HepG2 (cell line): Measurements from ENCODE around the gene GPHN. TPM values are rescaled to one million over a fixed set of nuclear protein-coding genes. Genes with fewer than 3 reads are reported as not detected.

ENCODE experiments used
- ATAC-seq: fragments of 200-7000 bp; cut with Tn5 transposase; 3 replicates; pipeline ENCODE4 v1.9.1; 2020; ENCODE audit warnings: mild to moderate bottlenecking, moderate library complexity
- BruUV-seq: library from RNA; stranded (reverse); fragments of 400-500 nt; replicated peaks from 2 replicates; lab custom pipeline; 2021; lab: Mats Ljungman, UMichigan
- CTCF ChIA-PET: fragments of 300-600 bp; formaldehyde crosslinking; extraction: SDS; loops from one replicate; lab custom pipeline; 2021; ENCODE audit warnings: low total read pairs, inconsistent platforms, low intra/inter-chr PET ratio; lab: Yijun Ruan, JAX
- POLR2A ChIA-PET: fragments of 350-600 bp; sonication (Branson Sonifier 250); formaldehyde crosslinking; loops from one replicate; lab custom pipeline; 2020; ENCODE audit warnings: antibody characterized with exemption, inconsistent platforms; lab: Yijun Ruan, JAX
- DNase-seq: peaks from one replicate; pipeline ENCODE4 v3.0.0-alpha.2; 2015; ENCODE audit warnings: low spot score
- FAIRE-seq: peaks from 3 replicates; lab custom pipeline; 2011; peaks lifted over from hg19 to GRCh38; lab: Jason Lieb, UNC
- H2AFZ ChIP-seq: one replicate; pipeline ENCODE4 v1.6.1; 2011; ENCODE audit warnings: low read length, inconsistent platforms
- H3K27ac ChIP-seq: fragments of 300-600 bp; 3 replicates; pipeline ENCODE4 v1.8.0; 2011; ENCODE audit warnings: mixed run types, mild to moderate bottlenecking, mixed read lengths, low read length, inconsistent platforms; ENCODE audit not compliant: insufficient read depth; ENCODE audit errors: extremely low read length
- H3K27me3 ChIP-seq, 2 experiments: fragments of 200-600 bp in 1 of 2; 2 replicates in 1 of 2; 3 replicates in 1 of 2; pipeline versions ENCODE4 v1.6.0 to v1.8.0; 2011; ENCODE audit warnings: low read length in 2 of 2, mild to moderate bottlenecking in 2 of 2, moderate library complexity in 2 of 2, inconsistent platforms in 1 of 2; ENCODE audit not compliant: insufficient read depth in 2 of 2, control insufficient read depth in 1 of 2
- H3K36me3 ChIP-seq, 2 experiments: fragments of 200-600 bp in 1 of 2; replicated peaks in 1 of 2; 2 replicates in 1 of 2; 3 replicates in 1 of 2; pipeline versions ENCODE4 v1.5.1 to v1.8.0; 2011; ENCODE audit warnings: low read length in 2 of 2, inconsistent platforms in 1 of 2; ENCODE audit not compliant: insufficient read depth in 2 of 2, control insufficient read depth in 1 of 2
- H3K4me1 ChIP-seq: 2 replicates; pipeline ENCODE4 v1.5.1; 2012; ENCODE audit warnings: low read length, inconsistent platforms; ENCODE audit not compliant: insufficient read depth
- H3K4me2 ChIP-seq: 2 replicates; pipeline ENCODE4 v1.6.0; 2011; ENCODE audit warnings: low read depth, low read length, inconsistent platforms
- H3K4me3 ChIP-seq, 3 experiments: fragments of 200-600 bp in 1 of 3; sonication (generic), shearing (Covaris generic) in 1 of 3; replicated peaks in 1 of 3; 2 replicates each; pipeline ENCODE4 v1.5.1; 2011 to 2016; ENCODE audit warnings: low read length in 3 of 3, inconsistent platforms in 2 of 3, low read depth in 2 of 3, mild to moderate bottlenecking in 2 of 3, control low read depth in 1 of 3, mixed read lengths in 1 of 3; ENCODE audit not compliant: insufficient read depth in 1 of 3
- H3K79me2 ChIP-seq: one replicate; pipeline ENCODE4 v1.6.1; 2011; ENCODE audit warnings: low read length, inconsistent platforms; ENCODE audit not compliant: insufficient read depth
- H3K9ac ChIP-seq: 2 replicates; pipeline ENCODE4 v1.6.0; 2011; ENCODE audit warnings: mild to moderate bottlenecking, low read depth, low read length, inconsistent platforms; ENCODE audit not compliant: insufficient read depth
- H3K9me3 ChIP-seq: 2 replicates; pipeline ENCODE4 v1.5.1; 2012; ENCODE audit warnings: mild to moderate bottlenecking, low read length
- H4K20me1 ChIP-seq: 2 replicates; pipeline ENCODE4 v1.6.0; 2011; ENCODE audit warnings: inconsistent platforms, mild to moderate bottlenecking, low read length, moderate library complexity; ENCODE audit not compliant: insufficient read depth
- ARNTL ChIP-seq: sonication (generic); formaldehyde crosslinking; IDR thresholded peaks from 2 replicates; pipeline ENCODE4 v1.4.0; 2020; ENCODE audit warnings: mild to moderate bottlenecking, missing genetic modification reagents
- BCLAF1 ChIP-seq: fragments of 450-650 bp; IDR thresholded peaks from 2 replicates; pipeline ENCODE4 v1.6.1; 2017; ENCODE audit warnings: mild to moderate bottlenecking
- GFI1 ChIP-seq: sonication (generic); formaldehyde crosslinking; IDR thresholded peaks from 2 replicates; pipeline ENCODE4 v1.5.0; 2020; ENCODE audit warnings: missing genetic modification reagents, mild to moderate bottlenecking, borderline replicate concordance
- HOXA3 ChIP-seq: sonication (generic); formaldehyde crosslinking; IDR thresholded peaks from 2 replicates; pipeline ENCODE4 v1.5.0; 2020; ENCODE audit warnings: missing genetic modification reagents
- MEIS1 ChIP-seq: sonication (generic); formaldehyde crosslinking; IDR thresholded peaks from 2 replicates; pipeline ENCODE4 v1.9.0; 2021; ENCODE audit warnings: mild to moderate bottlenecking, missing genetic modification reagents, moderate library complexity, borderline replicate concordance
- NFRKB ChIP-seq: fragments of 450-650 bp; IDR thresholded peaks from 2 replicates; pipeline ENCODE4 v1.6.1; 2017
- PRMT3 ChIP-seq: sonication (generic); formaldehyde crosslinking; IDR thresholded peaks from 2 replicates; pipeline ENCODE4 v1.8.1; 2022; ENCODE audit warnings: low read depth, mild to moderate bottlenecking, moderate library complexity, missing genetic modification reagents, borderline replicate concordance
- SAFB2 ChIP-seq: sonication (generic); formaldehyde crosslinking; IDR thresholded peaks from 2 replicates; pipeline ENCODE4 v1.5.1; 2020; ENCODE audit warnings: missing genetic modification reagents, low read depth, mild to moderate bottlenecking, borderline replicate concordance
- TCF12 ChIP-seq, 2 experiments: fragments of 450-650 bp in 1 of 2; sonication (generic) in 1 of 2; formaldehyde crosslinking in 1 of 2; IDR thresholded peaks; 2 replicates each; pipeline versions ENCODE4 v1.6.1 to v1.8.0; 2017 to 2022; ENCODE audit warnings: antibody characterized with exemption in 1 of 2, mild to moderate bottlenecking in 1 of 2, missing genetic modification reagents in 1 of 2, moderate library complexity in 1 of 2
- ZNF160 ChIP-seq: sonication (generic); formaldehyde crosslinking; IDR thresholded peaks from 2 replicates; pipeline ENCODE4 v1.8.0; 2022; ENCODE audit warnings: mild to moderate bottlenecking, inconsistent platforms, missing genetic modification reagents
- ZNF180 ChIP-seq: sonication (generic); formaldehyde crosslinking; IDR thresholded peaks from 2 replicates; pipeline ENCODE4 v1.4.0; 2020; ENCODE audit warnings: low read depth, missing genetic modification reagents, borderline replicate concordance
- ZNF260 ChIP-seq: sonication (generic); formaldehyde crosslinking; IDR thresholded peaks from 2 replicates; pipeline ENCODE4 v1.4.0; 2020; ENCODE audit warnings: missing genetic modification reagents, low read depth, mild to moderate bottlenecking, borderline replicate concordance
- ZNF276 ChIP-seq: sonication (generic); formaldehyde crosslinking; IDR thresholded peaks from 2 replicates; pipeline ENCODE4 v1.4.0; 2020; ENCODE audit warnings: mild to moderate bottlenecking, low read depth, missing genetic modification reagents
- ZNF335 ChIP-seq: sonication (generic); formaldehyde crosslinking; IDR thresholded peaks from 2 replicates; pipeline ENCODE4 v1.4.0; 2020; ENCODE audit warnings: missing genetic modification reagents
- ZNF773 ChIP-seq: sonication (generic); formaldehyde crosslinking; IDR thresholded peaks from 2 replicates; pipeline ENCODE4 v1.4.0; 2020; ENCODE audit warnings: missing genetic modification reagents, borderline replicate concordance
- WGBS: methylation state at CpG from one replicate; pipeline ENCODE4 v1.1.6; 2017; ENCODE audit warnings: low lambda C conversion rate; 5-methylcytosine and 5-hydroxymethylcytosine counted together
- in situ Hi-C: cut with HindIII; loops from 2 replicates; pipeline ENCODE4 v1.10.0; 2017; ENCODE audit warnings: low pct_unique_long_range_greater_than_20kb; ENCODE audit not compliant: extremely low pct_ligation_motif_present
- intact Hi-C: fragments of 100-400 bp; cut with micrococcal nuclease; formaldehyde crosslinking; loops from one replicate; pipeline ENCODE4 v1.10.0; 2022; ENCODE audit not compliant: unreplicated experiment
- polyA plus RNA-seq, 8 experiments: library from polyadenylated mRNA; depleted of rRNA in 3 of 8; stranded (reverse) in 7 of 8; unstranded in 1 of 8; fragments of >200 nt; fragmentation: Illumina TruSeq in 4 of 8; extraction: Trizol in 4 of 8; gene quantifications; 2 replicates each; pipeline versions ENCODE4 v1.2.1 to v1.2.3, GENCODE V29; 2011 to 2016; ENCODE audit warnings: low read depth in 4 of 8, missing spikeins in 1 of 8, mixed read lengths in 1 of 8; ENCODE audit not compliant: insufficient read depth in 1 of 8
- total RNA-seq, 5 experiments: library from RNA; depleted of rRNA; stranded (reverse); fragments of >200 nt; fragmentation: Illumina TruSeq; extraction: Trizol; gene quantifications; 2 replicates each; pipeline ENCODE4 v1.2.3, GENCODE V29; 2016; ENCODE audit warnings: low read depth in 1 of 5

Gene GPHN
- total and polyA plus RNA-seq, 2 of the 13 experiments (the other 11 are each of a cell fraction or from before 2014, with no cell fraction given), result 12.7 to 19.2 TPM

GRCh38 chr14:67079846-67080245, 571.9 kb downstream of the GPHN start:
- H3K4me1 ChIP-seq, result no peaks in the 10 kb centered on the region
- ChIA-PET CTCF (no interaction called here), POLR2A (no interaction called here)
- no TSS peak for BruUV-seq
- H3K9me3 ChIP-seq, result no peaks in the 10 kb centered on the region
- no peak overlapping the region for H2AFZ ChIP-seq
- FAIRE-seq (no peak), ATAC-seq (no peak), DNase-seq (no peak)
- H3K27ac ChIP-seq, result no peak overlapping the region
- in situ Hi-C loops, result no loop called here
- H3K79me2 ChIP-seq, result no peaks in the 10 kb centered on the region
- H3K4me2 ChIP-seq, result no peak overlapping the region
- H3K27me3 ChIP-seq, result no peaks in the 10 kb centered on the region
- no peak overlapping the region for H3K4me3 ChIP-seq
- H3K9ac ChIP-seq, result no peak overlapping the region
- intact Hi-C loops, result no loop called here
- TF ChIP-seq ZNF276, result no peak
- no peak for TF ChIP-seq ARNTL
- no peak for TF ChIP-seq TCF12 (IDR thresholded peaks at IDR 0.05)
- no peak for TF ChIP-seq TCF12 (CRISPR knock-in tag; IDR thresholded peaks at IDR 0.05)
- no peaks in the 10 kb centered on the region for H3K36me3 ChIP-seq
- no peaks in the 10 kb centered on the region for H4K20me1 ChIP-seq

GRCh38 chr14:67108230-67108629, 600.3 kb downstream of the GPHN start:
- no peak for FAIRE-seq
- no peak overlapping the region for H2AFZ ChIP-seq
- no peak for TF ChIP-seq BCLAF1
- no peak for TF ChIP-seq PRMT3 (CRISPR knock-in tag)
- TF ChIP-seq MEIS1 (CRISPR knock-in tag), result no peak
- no peak for TF ChIP-seq ZNF773 (CRISPR knock-in tag)
- TF ChIP-seq ZNF260 (CRISPR knock-in tag), result no peak
- TF ChIP-seq HOXA3 (CRISPR knock-in tag), result no peak
- no peak for TF ChIP-seq ZNF335 (CRISPR knock-in tag)
- TF ChIP-seq GFI1, result no peak
- no peak for TF ChIP-seq SAFB2
- no peak for TF ChIP-seq ZNF180
- TF ChIP-seq ZNF160 (CRISPR knock-in tag), result no peak
- no peak for TF ChIP-seq NFRKB

More at GRCh38 chr14:67108230-67108629, 600.3 kb downstream of the GPHN start:
- no peak for DNase-seq
- CTCF ChIA-PET, result no interaction called here
- no TSS peak for BruUV-seq
- Histone ChIP-seq H3K9me3 (peaks cover 8% of the 10 kb centered on the region), H3K27me3 (no peaks in the 10 kb centered on the region), H3K4me1 (no peaks in the 10 kb centered on the region), H3K27ac (no peak overlapping the region), H3K4me2 (no peak overlapping the region), H3K79me2 (no peaks in the 10 kb centered on the region), H3K9ac (no peak overlapping the region), H3K4me3 (no peak overlapping the region), H3K36me3 (peaks cover 0 to 12% of the 10 kb centered on the region in 2 experiments; a peak in 1 of 5 replicates), H4K20me1 (no peaks in the 10 kb centered on the region)
- 83% methylated on average over 1 of the region's 1 CpG for WGBS
- POLR2A ChIA-PET, result no interaction called here
- intact Hi-C loops (no loop called here), in situ Hi-C loops (loop anchor here (25.0 kb wide), 1 partner anchor 746 kb away; no protein-coding TSS in a partner anchor)
- no peak for ATAC-seq
